ENCODE measurements around the gene NDRG3. TPM values are rescaled to one million over a fixed set of nuclear protein-coding genes. Genes with fewer than 3 reads are reported as not detected.

NDRG3 gene
- total and polyA plus RNA-seq, 2 of the 4 experiments (the other 2 are of a cell fraction) = 24.8 to 34.2 TPM

DNA sequence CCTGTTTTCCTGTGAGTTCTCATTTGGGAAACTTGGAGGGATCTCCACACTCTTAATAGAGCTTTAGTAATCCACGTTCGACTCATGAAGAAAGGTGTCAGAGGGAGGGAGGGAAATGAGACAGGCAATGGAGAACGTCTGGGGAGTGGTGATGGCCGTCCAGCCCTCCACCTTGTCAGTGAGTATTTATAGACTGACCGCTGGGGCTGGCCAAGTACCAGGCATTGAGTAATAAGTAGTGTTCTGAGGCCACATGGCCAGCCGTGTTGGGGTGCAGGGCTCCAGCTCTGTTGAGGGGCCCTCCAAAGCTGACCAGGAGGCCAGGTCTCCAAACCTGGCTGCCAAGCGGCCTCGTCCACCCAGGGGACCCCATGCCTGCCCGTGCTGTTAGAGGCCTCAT lies 39.0 kb upstream of the NDRG3 start:
- peak; percentile 39 for DNase-seq
- Histone ChIP-seq H2BK20ac (ENCODE audit: low read depth, low read length) (no peak overlapping the region), H4K91ac (ENCODE audit: insufficient read depth, low read depth, low read length) (no peak overlapping the region; the same call in 1 of the 2 replicates), H3K18ac (ENCODE audit: low read depth, low read length) (no peak overlapping the region), H3K56ac (ENCODE audit: extremely low read depth, insufficient read depth, low read length) (no peak overlapping the region), H2AFZ (replicated peaks; ENCODE audit: low read length, poor library complexity) (no peak overlapping the region), H3K9me1 (ENCODE audit: insufficient read depth, low read length) (peaks cover 28% of the 10 kb centered on the region), H3K4ac (ENCODE audit: low read depth, low read length) (no peak overlapping the region), H2AK5ac (ENCODE audit: low read depth, low read length) (no peak overlapping the region), H3K9me3 (ENCODE audit: control insufficient read depth, insufficient read depth, low read length) (no peaks in the 10 kb centered on the region), H3K4me3 (ENCODE audit: insufficient read depth, low read depth, low read length) (no peak overlapping the region), H2BK120ac (ENCODE audit: low read depth, low read length) (no peak overlapping the region), H3K79me1 (ENCODE audit: low read depth in 1 of 2, low read length in 2 of 2) (peaks cover 40 to 68% of the 10 kb centered on the region in 2 experiments), H3K14ac (replicated peaks; ENCODE audit: low read depth, low read length) (0 out of 2 replicates have a peak overlapping the region, but pooled peaks have one; percentile 14), H3K36me3 (ENCODE audit: control insufficient read depth, insufficient read depth, low read length) (peaks cover 30% of the 10 kb centered on the region), H4K20me1 (ENCODE audit: insufficient read depth, low read length) (peaks cover 36% of the 10 kb centered on the region), H3K4me1 (ENCODE audit: control insufficient read depth, insufficient read depth, low read length) (peaks cover 14% of the 10 kb centered on the region), H2BK15ac (ENCODE audit: low read depth, low read length) (no peak overlapping the region), H2BK5ac (ENCODE audit: low read depth, low read length, poor library complexity, severe bottlenecking) (no peak overlapping the region), H2AK9ac (replicated peaks; ENCODE audit: low read depth, low read length, poor library complexity) (no peak overlapping the region), H3K4me2 (ENCODE audit: low read depth, low read length) (no peak overlapping the region; the same call in 1 of the 2 replicates), H3K27me3 (ENCODE audit: control insufficient read depth, insufficient read depth, low read length) (no peaks in the 10 kb centered on the region), H4K5ac (ENCODE audit: low read depth, low read length) (no peak overlapping the region), H3K23ac (ENCODE audit: low read depth, low read length) (no peak overlapping the region), H3K27ac (ENCODE audit: insufficient read depth, low read length) (peak overlapping the region; percentile 39; the same call in 1 of the 2 replicates), H4K8ac (ENCODE audit: low read depth in 2 of 2, low read length in 2 of 2) (no peak overlapping the region), H3K9ac (ENCODE audit: low read depth, low read length) (no peak overlapping the region)
- intact Hi-C loops (cut with micrococcal nuclease) (no loop called here), in situ Hi-C loops (cut with MboI; ENCODE audit: low sequenced_read_pairs) (no loop called here), dilution Hi-C loops (cut with HindIII; ENCODE audit: low sequenced_read_pairs, unreplicated experiment) (no loop called here)
- POLR2A ChIA-PET (ENCODE audit: unreplicated experiment) = no interaction called here
- WGBS, 2 experiments (ENCODE audit: extremely low coverage in 2 of 2, insufficient read length in 1 of 2) = no CpG with 5 or more reads among the region's 9 CpGs
- peak; percentile 69 for ATAC-seq (ENCODE audit: low read depth)
- CTCF ChIA-PET = interaction anchor here (0.6 kb wide), 1 partner anchor 197 kb away, joined by 7 read pairs; no protein-coding TSS in a partner anchor
- BruUV-seq (replicated peaks) = no TSS peak
- TF ChIP-seq CEBPB (IDR thresholded peaks at IDR 0.05; ENCODE audit: low read depth, low read length) = peak; percentile 25; the same call in 1 of the 2 replicates
- no peak for TF ChIP-seq RCOR1 (IDR thresholded peaks at IDR 0.05; ENCODE audit: insufficient replicate concordance, low read length)
- TF ChIP-seq MXI1 (IDR thresholded peaks at IDR 0.05; ENCODE audit: borderline replicate concordance, low read depth, low read length) = no peak
- no peak for TF ChIP-seq RFX5 (IDR thresholded peaks at IDR 0.05; ENCODE audit: low read depth, low read length)
